ENCODE results near the gene ATG10.

GRCh38 chr5:82010696-82011095 is 38.9 kb downstream of the ATG10 start:
- TF ChIP-seq CTCF (conservative IDR thresholded peaks at IDR 0.05; ENCODE audit: low read depth in 2 of 2) (no peak), EZH2phosphoT487 (IDR thresholded peaks at IDR 0.05; ENCODE audit: unreplicated experiment) (no peak), EZH2 (IDR thresholded peaks at IDR 0.05; ENCODE audit: low read depth, unreplicated experiment) (no peak), ZNF114 (CRISPR knock-in tag; IDR thresholded peaks at IDR 0.05) (no peak), POLR2AphosphoS5 (IDR thresholded peaks at IDR 0.05; ENCODE audit: low read depth) (no peak), CREB1 (CRISPR knock-in tag; IDR thresholded peaks at IDR 0.05; ENCODE audit: low read depth) (no peak)
